SK-N-MC (cell line): ENCODE results near the gene RNF213.

Experiments used
- DNase-seq: peaks from one replicate; pipeline ENCODE4 v3.0.0-alpha.2; 2011; ENCODE audit warnings: low read depth, low spot score
- H3K27ac ChIP-seq: fragments of 200-600 bp; sonication (generic); 2 replicates; pipeline ENCODE4 v1.5.1; 2016; ENCODE audit warnings: mixed run types
- H3K36me3 ChIP-seq: fragments of 200-600 bp; sonication (generic); 2 replicates; pipeline ENCODE4 v1.6.1; 2017; ENCODE audit warnings: antibody characterized with exemption, low read length, mixed read lengths; ENCODE audit not compliant: insufficient read depth
- H3K4me3 ChIP-seq: fragments of 200-600 bp; sonication (generic); 2 replicates; pipeline ENCODE4 v1.5.1; 2016
- H3K9ac ChIP-seq: fragments of 200-600 bp; sonication (generic); 2 replicates; pipeline ENCODE4 v1.8.0; 2017; ENCODE audit warnings: mixed run types, mixed read lengths; ENCODE audit not compliant: insufficient read length
- H3K9me3 ChIP-seq: fragments of 200-600 bp; sonication (generic); 2 replicates; pipeline ENCODE4 v1.6.1; 2017; ENCODE audit warnings: low read depth, mild to moderate bottlenecking, antibody characterized with exemption, low read length, moderate library complexity, mixed read lengths
- EZH2 ChIP-seq: fragments of 200-600 bp; sonication (generic); IDR thresholded peaks from one replicate; pipeline ENCODE4 v1.6.1; 2017; ENCODE audit warnings: antibody characterized with exemption
- FOXP2 ChIP-seq: optimal IDR thresholded peaks from 2 replicates; pipeline ENCODE3; 2011; ENCODE audit warnings: mild to moderate bottlenecking, moderate library complexity; ENCODE audit not compliant: insufficient read depth; ENCODE audit errors: extremely low read length, control extremely low read depth
- POLR2AphosphoS5 ChIP-seq: IDR thresholded peaks from 2 replicates; pipeline ENCODE4 v1.6.1; 2012; ENCODE audit warnings: mild to moderate bottlenecking, low read depth, low read length, borderline replicate concordance

Gene RNF213

GRCh38 chr17:80261895-80262279 lies 1.2 kb downstream of the RNF213 start:
- TF ChIP-seq POLR2AphosphoS5 (no peak), EZH2 (no peak), FOXP2 (no peak)
- H3K27ac ChIP-seq, result peak overlapping the region; percentile 90

GRCh38 chr17:80262291-80262690 lies 1.6 kb downstream of the RNF213 start:
- DNase-seq, result no peak
- no peak for TF ChIP-seq EZH2
- no peak for TF ChIP-seq POLR2AphosphoS5
- no peaks in the 10 kb centered on the region for H3K36me3 ChIP-seq
- H3K27ac ChIP-seq, result peak overlapping the region; percentile 42; the same call in 1 of the 2 replicates
- peak overlapping the region; percentile 93; the same call in 1 of the 2 replicates for H3K4me3 ChIP-seq
- H3K9me3 ChIP-seq, result no peaks in the 10 kb centered on the region
- H3K9ac ChIP-seq, result no peak overlapping the region

More at GRCh38 chr17:80261895-80262279, 1.2 kb downstream of the RNF213 start:
- H3K9me3 ChIP-seq, result no peaks in the 10 kb centered on the region
- H3K36me3 ChIP-seq, result no peaks in the 10 kb centered on the region
- no peak for DNase-seq
- H3K9ac ChIP-seq, result no peak overlapping the region
- peak overlapping the region; percentile 93 for H3K4me3 ChIP-seq

GRCh38 chr17:80262775-80263244 lies 2.2 kb downstream of the RNF213 start:
- H3K27ac ChIP-seq, result 0 out of 2 replicates have a peak overlapping the region, but pooled peaks have one; percentile 42
- H3K36me3 ChIP-seq, result no peaks in the 10 kb centered on the region
- H3K9ac ChIP-seq, result no peak overlapping the region
- no peaks in the 10 kb centered on the region for H3K9me3 ChIP-seq
- TF ChIP-seq EZH2, result no peak
- no peak for TF ChIP-seq POLR2AphosphoS5
- no peak for TF ChIP-seq FOXP2
- no peak for DNase-seq
- no peak overlapping the region for H3K4me3 ChIP-seq

- no peak for DNase-seq
- Histone ChIP-seq H3K4me3 (no peak overlapping the region), H3K9ac (no peak overlapping the region), H3K9me3 (no peaks in the 10 kb centered on the region), H3K27ac (no peak overlapping the region), H3K36me3 (no peaks in the 10 kb centered on the region)
- TF ChIP-seq POLR2AphosphoS5 (no peak), EZH2 (no peak), FOXP2 (no peak)
These were observed 2.9 kb downstream of the RNF213 start for GRCh38 chr17:80263253-80264204.

- Histone ChIP-seq H3K27ac (no peak overlapping the region), H3K9me3 (no peaks in the 10 kb centered on the region), H3K36me3 (no peaks in the 10 kb centered on the region), H3K9ac (no peak overlapping the region), H3K4me3 (no peak overlapping the region)
- TF ChIP-seq EZH2 (no peak), FOXP2 (no peak), POLR2AphosphoS5 (no peak)
- DNase-seq, result no peak
These were observed 3.8 kb downstream of the RNF213 start for GRCh38 chr17:80264205-80265075.

GRCh38 chr17:80265205-80266068 lies 4.8 kb downstream of the RNF213 start:
- DNase-seq, result no peak
- no peak overlapping the region for H3K4me3 ChIP-seq
- no peak overlapping the region for H3K9ac ChIP-seq
- H3K27ac ChIP-seq, result no peak overlapping the region
- no peak for TF ChIP-seq POLR2AphosphoS5
- no peak for TF ChIP-seq FOXP2
- no peak for TF ChIP-seq EZH2
- H3K36me3 ChIP-seq, result no peaks in the 10 kb centered on the region
- H3K9me3 ChIP-seq, result no peaks in the 10 kb centered on the region

GRCh38 chr17:80267391-80267790 lies 6.7 kb downstream of the RNF213 start:
- TF ChIP-seq FOXP2 (no peak), POLR2AphosphoS5 (no peak), EZH2 (no peak)
- no peak for DNase-seq
- H3K36me3 ChIP-seq, result no peaks in the 10 kb centered on the region
- no peak overlapping the region for H3K4me3 ChIP-seq
- no peak overlapping the region for H3K27ac ChIP-seq
- no peak overlapping the region for H3K9ac ChIP-seq
- no peaks in the 10 kb centered on the region for H3K9me3 ChIP-seq
